K562 (cell line): ENCODE data around the gene SPRN.

ENCODE experiments used
- ARHGAP35 ChIP-seq: fragments of 450-650 bp; IDR thresholded peaks from 2 replicates; pipeline ENCODE4 v1.6.1; 2018; ENCODE audit not compliant: partially characterized antibody
- CBFB ChIP-seq: sonication (generic); formaldehyde crosslinking; IDR thresholded peaks from 2 replicates; pipeline ENCODE4 v1.4.0; 2020; ENCODE audit warnings: mild to moderate bottlenecking, missing genetic modification reagents
- ETV1 ChIP-seq: fragments of 450-650 bp; conservative IDR thresholded peaks from 2 replicates; pipeline ENCODE4 v1.6.1; 2016; ENCODE audit warnings: missing genetic modification characterization, control low read depth, low read depth, missing compliant biosample characterization
- GTF3C2 ChIP-seq: IDR thresholded peaks from 3 replicates; pipeline ENCODE4 v1.6.1; 2011; ENCODE audit warnings: borderline replicate concordance, mild to moderate bottlenecking, moderate library complexity; ENCODE audit not compliant: insufficient read length; ENCODE audit errors: extremely low read depth
- JUN ChIP-seq, 2 experiments: sonication (generic) in 1 of 2; formaldehyde crosslinking in 1 of 2; IDR thresholded peaks; 2 replicates each; pipeline versions ENCODE4 v1.6.1 to v1.8.0; 2012 to 2022; ENCODE audit warnings: borderline replicate concordance in 2 of 2, mild to moderate bottlenecking in 2 of 2, improper control_type of control experiment in 1 of 2, low read depth in 1 of 2, low read length in 1 of 2, missing genetic modification reagents in 1 of 2
- LCOR ChIP-seq: sonication (generic); formaldehyde crosslinking; IDR thresholded peaks from 2 replicates; pipeline ENCODE4 v1.8.0; 2022; ENCODE audit warnings: mild to moderate bottlenecking, missing genetic modification reagents
- MAFK ChIP-seq: IDR thresholded peaks from 2 replicates; pipeline ENCODE4 v1.6.1; 2011; ENCODE audit warnings: low read length, improper control_type of control experiment
- SIN3B ChIP-seq: fragments of 450-650 bp; IDR thresholded peaks from 2 replicates; pipeline ENCODE4 v1.6.1; 2017; ENCODE audit warnings: low read depth, mild to moderate bottlenecking, moderate library complexity
- YY1 ChIP-seq, 3 experiments: IDR thresholded peaks; 2 replicates each; pipeline ENCODE4 v1.6.1; 2011; ENCODE audit warnings: low read length in 2 of 3, mild to moderate bottlenecking in 2 of 3, moderate library complexity in 2 of 3, borderline replicate concordance in 1 of 3, control low read depth in 1 of 3, low read depth in 1 of 3; ENCODE audit not compliant: insufficient read depth in 3 of 3, insufficient replicate concordance in 2 of 3, control insufficient read depth in 1 of 3, insufficient read length in 1 of 3; ENCODE audit errors: extremely low read depth in 1 of 3
- ZFX ChIP-seq: sonication (generic); formaldehyde crosslinking; IDR thresholded peaks from 2 replicates; pipeline ENCODE4 v1.8.0; 2022; ENCODE audit warnings: mild to moderate bottlenecking, missing genetic modification reagents, moderate library complexity
- ZNF140 ChIP-seq: fragments of 250-450 bp; sonication (Bioruptor Pico); IDR thresholded peaks from 2 replicates; pipeline ENCODE4 v1.8.0; 2021; ENCODE audit warnings: moderate library complexity, mild to moderate bottlenecking, inconsistent platforms
- ZNF24 ChIP-seq: fragments of 450-650 bp; IDR thresholded peaks from 2 replicates; pipeline ENCODE4 v1.6.1; 2016
- ZNF41 ChIP-seq: fragments of 250-450 bp; sonication (Bioruptor Pico); conservative IDR thresholded peaks from 2 replicates; pipeline ENCODE4 v1.4.0; 2020; ENCODE audit warnings: mild to moderate bottlenecking
- TF ChIP-seq, protein P1 (sequence below): fragments of 250-450 bp; sonication (Bioruptor Pico); IDR thresholded peaks from 2 replicates; pipeline ENCODE4 v1.4.0; 2020; ENCODE audit warnings: mild to moderate bottlenecking, moderate library complexity, borderline replicate concordance

DNA sequence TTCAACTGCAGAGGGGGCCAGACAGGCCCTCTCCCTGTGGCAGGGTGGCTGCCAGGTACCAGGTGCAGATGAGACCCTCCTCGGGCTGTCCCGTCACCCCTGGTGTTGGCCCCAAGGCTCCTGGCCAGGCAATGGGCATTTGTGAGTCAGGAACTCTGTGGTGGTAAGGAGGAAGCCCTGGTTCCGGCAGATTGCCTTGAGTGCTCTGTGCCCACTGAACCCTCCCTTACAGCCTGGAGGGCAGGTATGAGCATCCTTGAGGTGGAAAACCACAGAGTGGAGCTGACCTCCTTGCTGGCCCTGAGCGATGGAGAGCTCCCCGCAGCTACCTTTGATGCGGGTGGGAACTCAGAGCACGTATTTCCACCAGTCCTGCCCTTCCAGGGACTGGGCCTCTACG, 43.4 kb downstream of the SPRN start:
- TF ChIP-seq, protein P1, sequence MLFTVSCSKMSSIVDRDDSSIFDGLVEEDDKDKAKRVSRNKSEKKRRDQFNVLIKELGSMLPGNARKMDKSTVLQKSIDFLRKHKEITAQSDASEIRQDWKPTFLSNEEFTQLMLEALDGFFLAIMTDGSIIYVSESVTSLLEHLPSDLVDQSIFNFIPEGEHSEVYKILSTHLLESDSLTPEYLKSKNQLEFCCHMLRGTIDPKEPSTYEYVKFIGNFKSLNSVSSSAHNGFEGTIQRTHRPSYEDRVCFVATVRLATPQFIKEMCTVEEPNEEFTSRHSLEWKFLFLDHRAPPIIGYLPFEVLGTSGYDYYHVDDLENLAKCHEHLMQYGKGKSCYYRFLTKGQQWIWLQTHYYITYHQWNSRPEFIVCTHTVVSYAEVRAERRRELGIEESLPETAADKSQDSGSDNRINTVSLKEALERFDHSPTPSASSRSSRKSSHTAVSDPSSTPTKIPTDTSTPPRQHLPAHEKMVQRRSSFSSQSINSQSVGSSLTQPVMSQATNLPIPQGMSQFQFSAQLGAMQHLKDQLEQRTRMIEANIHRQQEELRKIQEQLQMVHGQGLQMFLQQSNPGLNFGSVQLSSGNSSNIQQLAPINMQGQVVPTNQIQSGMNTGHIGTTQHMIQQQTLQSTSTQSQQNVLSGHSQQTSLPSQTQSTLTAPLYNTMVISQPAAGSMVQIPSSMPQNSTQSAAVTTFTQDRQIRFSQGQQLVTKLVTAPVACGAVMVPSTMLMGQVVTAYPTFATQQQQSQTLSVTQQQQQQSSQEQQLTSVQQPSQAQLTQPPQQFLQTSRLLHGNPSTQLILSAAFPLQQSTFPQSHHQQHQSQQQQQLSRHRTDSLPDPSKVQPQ (CRISPR knock-in tag), result no peak
- TF ChIP-seq ZNF41 (CRISPR knock-in tag) (no peak), LCOR (CRISPR knock-in tag) (no peak), GTF3C2 (no peak), ZFX (CRISPR knock-in tag) (no peak), ZNF24 (no peak), ZNF140 (no peak), ETV1 (tag) (no peak), SIN3B (no peak), CBFB (no peak), ARHGAP35 (no peak), JUN (IDR thresholded peaks at IDR 0.05; ENCODE audit: borderline replicate concordance, low read depth, low read length) (no peak), JUN (CRISPR knock-in tag; IDR thresholded peaks at IDR 0.05; ENCODE audit: borderline replicate concordance) (no peak), MAFK (no peak), YY1 (IDR thresholded peaks at IDR 0.05; ENCODE audit: borderline replicate concordance in 1 of 3, control insufficient read depth in 1 of 3, extremely low read depth in 1 of 3, insufficient read depth in 3 of 3, insufficient read length in 1 of 3, insufficient replicate concordance in 2 of 3, low read depth in 1 of 3, low read length in 2 of 3) (no peak)
